ENCODE results near the gene POLN. TPM values are rescaled to one million over a fixed set of nuclear protein-coding genes. Genes with fewer than 3 reads are reported as not detected.
A peak's percentile ranks its signal among the peaks of the same experiment; 100 is the strongest.
"Not testable (repeated sequence)": the region's sequence is repeated elsewhere in the genome, so short reads cannot be mapped to it uniquely, and the experiment has no call there.

Gene POLN
- total RNA-seq, 1 donor from 2014 or later = 2.2 TPM

- no peak for TF ChIP-seq CTCF (IDR thresholded peaks at IDR 0.05)
- ATAC-seq (no peak), DNase-seq (no peak)
Measured at GRCh38 chr4:2172161-2172560, 69.8 kb downstream of the POLN start.

GRCh38 chr4:2168469-2169319 lies 73.2 kb downstream of the POLN start:
- ATAC-seq (no peak), DNase-seq (no peak)
- TF ChIP-seq CTCF (IDR thresholded peaks at IDR 0.05) = no peak
- Histone ChIP-seq H3K36me3 (peaks cover 3% of the 10 kb centered on the region), H3K27me3 (ENCODE audit: low read depth) (no peaks in the 10 kb centered on the region), H3K9me3 (no peaks in the 10 kb centered on the region), H3K4me1 (no peaks in the 10 kb centered on the region), H3K27ac (no peak overlapping the region), H3K4me3 (no peak overlapping the region)
- intact Hi-C loops (cut with DNase I) = no loop called here

More at GRCh38 chr4:2172161-2172560, 69.8 kb downstream of the POLN start:
- Histone ChIP-seq H3K27me3 (ENCODE audit: low read depth) (no peaks in the 10 kb centered on the region), H3K9me3 (no peaks in the 10 kb centered on the region), H3K4me1 (no peaks in the 10 kb centered on the region), H3K27ac (no peak overlapping the region), H3K36me3 (peaks cover 3% of the 10 kb centered on the region), H3K4me3 (no peak overlapping the region)
- intact Hi-C loops (cut with DNase I) = no loop called here

- Histone ChIP-seq H3K27ac (no peak overlapping the region), H3K9me3 (no peaks in the 10 kb centered on the region), H3K4me1 (no peaks in the 10 kb centered on the region), H3K4me3 (no peak overlapping the region), H3K36me3 (peaks cover 3% of the 10 kb centered on the region), H3K27me3 (ENCODE audit: low read depth) (no peaks in the 10 kb centered on the region)
- ATAC-seq (peak; percentile 55 to 89), DNase-seq (no peak)
- intact Hi-C loops (cut with DNase I) = no loop called here
- no peak for TF ChIP-seq CTCF (IDR thresholded peaks at IDR 0.05)
Measured at GRCh38 chr4:2166253-2166652, 75.7 kb downstream of the POLN start.

- DNase-seq = no peak
- no peak for TF ChIP-seq CTCF (IDR thresholded peaks at IDR 0.05)
- intact Hi-C loops (cut with DNase I) = no loop called here
- Histone ChIP-seq H3K4me1 (no peaks in the 10 kb centered on the region), H3K9me3 (no peaks in the 10 kb centered on the region), H3K36me3 (peaks cover 3% of the 10 kb centered on the region), H3K27ac (no peak overlapping the region), H3K27me3 (ENCODE audit: low read depth) (no peaks in the 10 kb centered on the region), H3K4me3 (no peak overlapping the region)
- ATAC-seq = no peak
Measured at GRCh38 chr4:2165391-2165790, 76.5 kb downstream of the POLN start.

- intact Hi-C loops (cut with DNase I) = no loop called here
- Histone ChIP-seq H3K27me3 (ENCODE audit: low read depth) (no peaks in the 10 kb centered on the region), H3K4me3 (no peak overlapping the region), H3K4me1 (no peaks in the 10 kb centered on the region), H3K27ac (no peak overlapping the region), H3K9me3 (no peaks in the 10 kb centered on the region), H3K36me3 (peaks cover under 1% of the 10 kb centered on the region)
- ATAC-seq (no peak), DNase-seq (no peak)
- TF ChIP-seq CTCF (IDR thresholded peaks at IDR 0.05) = no peak
Measured at GRCh38 chr4:2163311-2163821, 78.6 kb downstream of the POLN start.

- intact Hi-C loops (cut with DNase I); DNase-seq; ATAC-seq: not testable (repeated sequence)
Measured at GRCh38 chr4:2161092-2161703, 80.7 kb downstream of the POLN start.

More at GRCh38 chr4:2161092-2161703, 80.7 kb downstream of the POLN start:
- H3K27ac ChIP-seq; H3K4me3 ChIP-seq; H3K9me3 ChIP-seq; H3K27me3 ChIP-seq (ENCODE audit: low read depth); H3K4me1 ChIP-seq; H3K36me3 ChIP-seq: not testable (repeated sequence)
